ENCODE results near the gene FSHB. TPM values are rescaled to one million over a fixed set of nuclear protein-coding genes. Genes with fewer than 3 reads are reported as not detected.

The FSHB gene
- total and polyA plus RNA-seq, 9 of the 15 experiments (the other 6 are each of a cell fraction or from before 2014, with no cell fraction given): not detected

DNA sequence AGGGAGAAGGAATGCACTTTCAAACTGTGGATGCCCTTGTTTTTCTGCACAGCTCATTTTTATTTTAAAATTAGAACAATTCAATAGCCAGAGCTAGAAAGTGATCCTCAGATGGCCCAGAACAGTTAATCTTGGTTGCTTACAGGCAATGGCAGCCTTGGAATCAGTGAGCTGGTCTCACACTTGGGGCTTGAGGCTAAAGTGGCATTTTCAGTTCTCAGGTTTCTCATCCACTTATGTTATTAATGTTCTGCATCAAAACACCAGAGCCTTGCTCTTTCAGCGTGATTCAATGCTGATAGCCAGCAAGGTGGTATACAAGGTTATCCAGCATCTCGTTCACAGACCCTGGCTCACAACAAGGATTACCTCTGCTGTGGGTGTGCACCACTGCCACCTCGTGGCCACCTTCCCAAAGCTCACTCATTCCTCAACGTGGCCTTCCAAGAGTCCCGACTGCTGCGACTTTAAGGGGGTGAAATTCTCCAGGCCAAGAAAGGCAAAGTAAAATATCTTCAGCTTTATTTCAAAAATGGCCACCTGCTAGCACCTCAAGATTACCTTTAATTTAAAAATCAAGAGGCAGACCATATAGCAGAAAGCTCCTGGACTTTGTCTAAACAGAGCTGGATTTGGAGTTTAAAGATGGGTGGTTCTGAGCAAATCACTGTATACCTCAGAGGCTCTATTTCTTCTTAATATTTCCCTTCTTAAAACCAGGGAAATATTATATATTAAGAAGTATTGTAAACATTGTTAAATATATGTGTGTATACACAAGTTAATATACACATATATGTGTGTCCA lies 34.2 kb upstream of the FSHB start:
- no TSS peak for BruUV-seq (replicated peaks)
- Histone ChIP-seq H3K27me3 (ENCODE audit: control insufficient read depth in 2 of 2, insufficient read depth in 2 of 2, low read length in 2 of 2) (no peaks in the 10 kb centered on the region), H3K79me2 (ENCODE audit: control insufficient read depth, insufficient read depth, low read length) (no peaks in the 10 kb centered on the region), H3K9me3 (replicated peaks; ENCODE audit: control insufficient read depth, insufficient read depth, low read depth, low read length) (no peaks in the 10 kb centered on the region), H3K9ac (ENCODE audit: insufficient read depth in 1 of 2, low read depth in 2 of 2, low read length in 2 of 2) (no peak overlapping the region), H3K36me3 (ENCODE audit: control insufficient read depth, insufficient read depth, low read length) (no peaks in the 10 kb centered on the region), H3K27ac (ENCODE audit: extremely low read depth, low read depth, low read length) (no peak overlapping the region), H3K4me1 (replicated peaks in 1 of 2; ENCODE audit: control insufficient read depth in 2 of 2, insufficient read depth in 2 of 2, low read length in 2 of 2) (no peaks in the 10 kb centered on the region), H4K20me1 (replicated peaks; ENCODE audit: control insufficient read depth, insufficient read depth, low read length) (no peaks in the 10 kb centered on the region), H3K4me2 (ENCODE audit: insufficient read depth, low read length) (no peak overlapping the region), H3K4me3 (no peak overlapping the region), H2AFZ (ENCODE audit: low read depth, low read length) (no peak overlapping the region), H3K9me1 (ENCODE audit: control insufficient read depth, insufficient read depth, low read length) (no peaks in the 10 kb centered on the region)
- in situ Hi-C loops (cut with MboI): no loop called here
- TF ChIP-seq, protein P1, sequence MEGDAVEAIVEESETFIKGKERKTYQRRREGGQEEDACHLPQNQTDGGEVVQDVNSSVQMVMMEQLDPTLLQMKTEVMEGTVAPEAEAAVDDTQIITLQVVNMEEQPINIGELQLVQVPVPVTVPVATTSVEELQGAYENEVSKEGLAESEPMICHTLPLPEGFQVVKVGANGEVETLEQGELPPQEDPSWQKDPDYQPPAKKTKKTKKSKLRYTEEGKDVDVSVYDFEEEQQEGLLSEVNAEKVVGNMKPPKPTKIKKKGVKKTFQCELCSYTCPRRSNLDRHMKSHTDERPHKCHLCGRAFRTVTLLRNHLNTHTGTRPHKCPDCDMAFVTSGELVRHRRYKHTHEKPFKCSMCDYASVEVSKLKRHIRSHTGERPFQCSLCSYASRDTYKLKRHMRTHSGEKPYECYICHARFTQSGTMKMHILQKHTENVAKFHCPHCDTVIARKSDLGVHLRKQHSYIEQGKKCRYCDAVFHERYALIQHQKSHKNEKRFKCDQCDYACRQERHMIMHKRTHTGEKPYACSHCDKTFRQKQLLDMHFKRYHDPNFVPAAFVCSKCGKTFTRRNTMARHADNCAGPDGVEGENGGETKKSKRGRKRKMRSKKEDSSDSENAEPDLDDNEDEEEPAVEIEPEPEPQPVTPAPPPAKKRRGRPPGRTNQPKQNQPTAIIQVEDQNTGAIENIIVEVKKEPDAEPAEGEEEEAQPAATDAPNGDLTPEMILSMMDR (IDR thresholded peaks at IDR 0.05 in 2 of 3, conservative IDR thresholded peaks at IDR 0.05 in 1 of 3; ENCODE audit: insufficient read depth in 2 of 3, low read depth in 1 of 3, low read length in 3 of 3): peak; percentile 45 to 65 (median 46); a peak in 5 of 6 replicates
- TF ChIP-seq HDAC1 (IDR thresholded peaks at IDR 0.05): no peak
- TF ChIP-seq RAD21 (CRISPR knock-in tag; conservative IDR thresholded peaks at IDR 0.05 in 1 of 2, IDR thresholded peaks at IDR 0.05 in 1 of 2): peak in 1 of 2 experiments; percentile 53; a peak in 2 of 4 replicates
- TF ChIP-seq SMC3 (conservative IDR thresholded peaks at IDR 0.05; ENCODE audit: insufficient read depth, low read depth, low read length): 0 out of 2 replicates have a peak, but pooled peaks have one; percentile 29
- no peak for TF ChIP-seq ZNF561 (CRISPR knock-in tag; conservative IDR thresholded peaks at IDR 0.05)
- CTCF ChIA-PET (ENCODE audit: low intra/inter-chr PET ratio): no interaction called here
- POLR2A ChIA-PET: no interaction called here
- intact Hi-C loops (cut with micrococcal nuclease): no loop called here
- FAIRE-seq: no peak
- 3% methylated on average over 6 of the region's 6 CpGs for WGBS (ENCODE audit: insufficient coverage, low coverage, missing lambda C conversion rate)
- peak; percentile 27 to 37 (median 35) for DNase-seq (ENCODE audit: extremely low read depth in 1 of 4, low spot score in 3 of 4)
- peak; percentile 78; the same call in 2 of the 3 replicates for ATAC-seq
